Measurements from ENCODE around the gene USP19.

USP19 gene

DNA sequence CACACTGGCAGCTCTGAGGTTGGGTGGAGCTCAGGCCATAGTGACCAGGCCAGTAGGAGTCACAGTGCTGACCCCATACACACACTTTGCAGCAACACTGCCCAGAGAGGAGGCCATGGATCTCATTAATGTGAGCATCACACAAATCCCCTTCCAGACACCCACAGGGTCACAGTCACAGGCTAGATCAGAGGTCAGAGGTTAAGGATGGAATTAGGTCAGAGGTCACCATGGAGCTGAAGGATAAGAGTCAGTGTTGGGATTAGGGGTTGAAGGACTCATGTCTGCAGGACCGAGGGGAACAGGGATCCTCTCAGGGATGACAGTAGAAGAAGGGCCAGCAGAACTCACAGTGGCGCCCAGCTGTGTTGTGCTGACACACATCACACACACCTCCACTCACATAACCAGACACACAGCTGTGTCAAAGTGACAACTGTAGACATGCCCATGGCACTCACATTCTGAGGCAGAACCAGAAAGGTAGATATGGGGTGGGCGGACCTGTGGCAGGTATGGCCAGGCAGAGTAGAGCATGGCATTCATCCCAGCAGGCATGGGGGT is 32.8 kb upstream of the USP19 start:
- no peak overlapping the region for H3K4me3 ChIP-seq (ENCODE audit: low read depth, low read length)
- H3K4me1 ChIP-seq (ENCODE audit: control insufficient read depth in 1 of 2, insufficient read depth in 2 of 2, low read length in 2 of 2) = no peaks in the 10 kb centered on the region
- H3K4ac ChIP-seq (ENCODE audit: low read depth, low read length) = no peak overlapping the region
- no peak overlapping the region for H4K91ac ChIP-seq (ENCODE audit: low read depth, low read length)
- no peaks in the 10 kb centered on the region for H3K79me2 ChIP-seq (ENCODE audit: control insufficient read depth, insufficient read depth, low read length, poor library complexity)
- no peak overlapping the region for H2BK12ac ChIP-seq (ENCODE audit: low read length)
- no peak overlapping the region for H2BK5ac ChIP-seq (ENCODE audit: low read depth, low read length, poor library complexity)
- H3K14ac ChIP-seq (ENCODE audit: low read length) = no peak overlapping the region
- H2AFZ ChIP-seq (ENCODE audit: insufficient read depth, low read length, poor library complexity) = no peak overlapping the region
- no peak overlapping the region for H3K4me2 ChIP-seq (ENCODE audit: low read length)
- DNase-seq = no peak
- H3K27me3 ChIP-seq (ENCODE audit: insufficient read depth, low read length) = no peaks in the 10 kb centered on the region
- no peak overlapping the region for H3K23ac ChIP-seq (ENCODE audit: low read length)
- H2BK120ac ChIP-seq (ENCODE audit: insufficient read depth, low read length, poor library complexity) = no peak overlapping the region
- H3K79me1 ChIP-seq (ENCODE audit: low read length) = no peaks in the 10 kb centered on the region
- no peak overlapping the region for H3K27ac ChIP-seq (ENCODE audit: low read depth, low read length)
- no peak overlapping the region for H2AK5ac ChIP-seq (ENCODE audit: low read length)
- H3K18ac ChIP-seq (ENCODE audit: low read length) = no peak overlapping the region
- no peak overlapping the region for H4K8ac ChIP-seq (ENCODE audit: low read depth, low read length)
- H3K9me3 ChIP-seq (ENCODE audit: insufficient read depth, low read depth, low read length) = no peaks in the 10 kb centered on the region
- no peaks in the 10 kb centered on the region for H3K36me3 ChIP-seq (ENCODE audit: control insufficient read depth in 1 of 2, insufficient read depth in 2 of 2, low read length in 2 of 2)
- WGBS (ENCODE audit: extremely low coverage, insufficient coverage, insufficient read length) = no CpG with 5 or more reads among the region's 3 CpGs
- H3K9ac ChIP-seq (ENCODE audit: low read length) = no peak overlapping the region
- H4K12ac ChIP-seq (ENCODE audit: low read depth, low read length) = no peak overlapping the region

DNA sequence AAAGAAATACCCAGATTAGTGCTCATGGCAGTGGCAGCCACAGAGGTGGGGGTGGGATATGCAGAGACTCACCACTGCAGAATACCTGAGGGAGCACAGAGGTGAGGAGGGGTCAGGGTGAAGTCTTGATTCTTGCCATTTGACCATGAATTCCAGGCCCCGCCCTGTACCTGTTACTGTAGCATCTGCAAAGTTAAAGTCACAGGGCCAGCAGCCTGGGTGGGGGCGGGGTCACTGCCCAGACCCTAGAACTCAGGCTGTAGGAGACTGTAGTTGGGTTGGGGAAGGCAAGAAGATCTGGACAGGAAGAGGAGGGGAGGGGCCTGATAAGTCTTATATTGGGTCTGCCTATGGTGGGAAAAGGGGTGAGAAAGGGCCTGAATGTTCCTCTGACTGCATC is 31.0 kb upstream of the USP19 start:
- Histone ChIP-seq H2BK5ac (ENCODE audit: low read depth, low read length, poor library complexity) (no peak overlapping the region), H3K4me3 (ENCODE audit: low read depth, low read length) (no peak overlapping the region), H3K4me2 (ENCODE audit: low read length) (no peak overlapping the region), H3K79me2 (ENCODE audit: control insufficient read depth, insufficient read depth, low read length, poor library complexity) (no peaks in the 10 kb centered on the region), H4K8ac (ENCODE audit: low read depth, low read length) (no peak overlapping the region), H2AK5ac (ENCODE audit: low read length) (no peak overlapping the region), H3K9ac (ENCODE audit: low read length) (no peak overlapping the region), H2BK12ac (ENCODE audit: low read length) (no peak overlapping the region), H4K12ac (ENCODE audit: low read depth, low read length) (no peak overlapping the region), H3K23ac (ENCODE audit: low read length) (no peak overlapping the region), H3K27ac (ENCODE audit: low read depth, low read length) (no peak overlapping the region), H3K79me1 (ENCODE audit: low read length) (no peaks in the 10 kb centered on the region), H2BK120ac (ENCODE audit: insufficient read depth, low read length, poor library complexity) (no peak overlapping the region), H3K27me3 (ENCODE audit: insufficient read depth, low read length) (no peaks in the 10 kb centered on the region), H3K36me3 (ENCODE audit: control insufficient read depth in 1 of 2, insufficient read depth in 2 of 2, low read length in 2 of 2) (no peaks in the 10 kb centered on the region), H3K4me1 (ENCODE audit: control insufficient read depth in 1 of 2, insufficient read depth in 2 of 2, low read length in 2 of 2) (no peaks in the 10 kb centered on the region), H3K14ac (ENCODE audit: low read length) (no peak overlapping the region), H2AFZ (ENCODE audit: insufficient read depth, low read length, poor library complexity) (no peak overlapping the region), H3K9me3 (ENCODE audit: insufficient read depth, low read depth, low read length) (no peaks in the 10 kb centered on the region), H4K91ac (ENCODE audit: low read depth, low read length) (no peak overlapping the region), H3K18ac (ENCODE audit: low read length) (no peak overlapping the region), H3K4ac (ENCODE audit: low read depth, low read length) (no peak overlapping the region)
- WGBS (ENCODE audit: extremely low coverage, insufficient coverage, insufficient read length) = no CpG with 5 or more reads among the region's 2 CpGs
- no peak for DNase-seq

DNA sequence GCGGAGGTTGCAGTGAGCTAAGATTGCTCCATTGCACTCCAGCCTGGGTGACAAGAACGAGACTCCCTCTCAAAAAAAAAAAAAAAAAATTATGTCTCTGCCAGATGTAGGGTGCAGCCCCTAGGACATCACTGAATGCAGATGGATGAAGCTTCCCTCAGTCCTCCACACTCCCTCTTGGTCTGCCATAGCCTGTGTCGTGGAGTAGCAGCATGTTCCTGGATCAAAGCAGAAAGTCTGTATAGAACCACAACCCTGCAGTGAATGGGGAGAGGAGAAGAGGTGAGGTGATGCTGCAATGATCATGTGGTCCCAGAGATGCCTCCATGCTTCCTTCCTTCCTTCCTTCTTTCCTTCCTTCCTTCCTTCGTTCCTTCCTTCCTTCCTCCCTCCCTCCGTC is 27.5 kb upstream of the USP19 start:
- no peak overlapping the region for H2BK120ac ChIP-seq (ENCODE audit: insufficient read depth, low read length, poor library complexity)
- no peak overlapping the region for H3K23ac ChIP-seq (ENCODE audit: low read length)
- no peak overlapping the region for H3K27ac ChIP-seq (ENCODE audit: low read depth, low read length)
- no peaks in the 10 kb centered on the region for H3K4me1 ChIP-seq (ENCODE audit: control insufficient read depth in 1 of 2, insufficient read depth in 2 of 2, low read length in 2 of 2)
- no peak overlapping the region for H3K4me2 ChIP-seq (ENCODE audit: low read length)
- no peak overlapping the region for H2BK12ac ChIP-seq (ENCODE audit: low read length)
- no peaks in the 10 kb centered on the region for H3K36me3 ChIP-seq (ENCODE audit: control insufficient read depth in 1 of 2, insufficient read depth in 2 of 2, low read length in 2 of 2)
- H3K9me3 ChIP-seq (ENCODE audit: insufficient read depth, low read depth, low read length) = peaks cover 2% of the 10 kb centered on the region
- no peak overlapping the region for H2AK5ac ChIP-seq (ENCODE audit: low read length)
- no peak for DNase-seq
- no peak overlapping the region for H2BK5ac ChIP-seq (ENCODE audit: low read depth, low read length, poor library complexity)
- H3K18ac ChIP-seq (ENCODE audit: low read length) = no peak overlapping the region
- no peak overlapping the region for H3K9ac ChIP-seq (ENCODE audit: low read length)
- no peak overlapping the region for H4K91ac ChIP-seq (ENCODE audit: low read depth, low read length)
- no peak overlapping the region for H2AFZ ChIP-seq (ENCODE audit: insufficient read depth, low read length, poor library complexity)
- no peak overlapping the region for H4K8ac ChIP-seq (ENCODE audit: low read depth, low read length)
- H3K79me2 ChIP-seq (ENCODE audit: control insufficient read depth, insufficient read depth, low read length, poor library complexity) = no peaks in the 10 kb centered on the region
- no peaks in the 10 kb centered on the region for H3K27me3 ChIP-seq (ENCODE audit: insufficient read depth, low read length)
- no CpG with 5 or more reads among the region's 5 CpGs for WGBS (ENCODE audit: extremely low coverage, insufficient coverage, insufficient read length)
- H4K12ac ChIP-seq (ENCODE audit: low read depth, low read length) = no peak overlapping the region
- no peak overlapping the region for H3K4me3 ChIP-seq (ENCODE audit: low read depth, low read length)
- H3K79me1 ChIP-seq (ENCODE audit: low read length) = no peaks in the 10 kb centered on the region
- H3K4ac ChIP-seq (ENCODE audit: low read depth, low read length) = no peak overlapping the region
- H3K14ac ChIP-seq (ENCODE audit: low read length) = no peak overlapping the region

- no peak overlapping the region for H2AK5ac ChIP-seq (ENCODE audit: low read length)
- no peak overlapping the region for H3K14ac ChIP-seq (ENCODE audit: low read length)
- H3K79me2 ChIP-seq (ENCODE audit: control insufficient read depth, insufficient read depth, low read length, poor library complexity) = no peaks in the 10 kb centered on the region
- H3K4ac ChIP-seq (ENCODE audit: low read depth, low read length) = no peak overlapping the region
- peaks cover 3 to 4% of the 10 kb centered on the region in 2 experiments for H3K4me1 ChIP-seq (ENCODE audit: control insufficient read depth in 1 of 2, insufficient read depth in 2 of 2, low read length in 2 of 2)
- H3K18ac ChIP-seq (ENCODE audit: low read length) = no peak overlapping the region
- no peak overlapping the region for H3K27ac ChIP-seq (ENCODE audit: low read depth, low read length)
- no peak overlapping the region for H3K9ac ChIP-seq (ENCODE audit: low read length)
- H3K23ac ChIP-seq (ENCODE audit: low read length) = no peak overlapping the region
- no peak overlapping the region for H2BK12ac ChIP-seq (ENCODE audit: low read length)
- H3K36me3 ChIP-seq (ENCODE audit: control insufficient read depth in 1 of 2, insufficient read depth in 2 of 2, low read length in 2 of 2) = peaks cover 0 to 2% of the 10 kb centered on the region in 2 experiments
- H3K9me3 ChIP-seq (ENCODE audit: insufficient read depth, low read depth, low read length) = peaks cover 18% of the 10 kb centered on the region
- no peak overlapping the region for H4K12ac ChIP-seq (ENCODE audit: low read depth, low read length)
- no peak overlapping the region for H2BK120ac ChIP-seq (ENCODE audit: insufficient read depth, low read length, poor library complexity)
- no peak overlapping the region for H4K8ac ChIP-seq (ENCODE audit: low read depth, low read length)
- H3K4me3 ChIP-seq (ENCODE audit: low read depth, low read length) = no peak overlapping the region
- no peak overlapping the region for H3K4me2 ChIP-seq (ENCODE audit: low read length)
- no peaks in the 10 kb centered on the region for H3K27me3 ChIP-seq (ENCODE audit: insufficient read depth, low read length)
- no peak overlapping the region for H2AFZ ChIP-seq (ENCODE audit: insufficient read depth, low read length, poor library complexity)
- DNase-seq = no peak
- no CpG with 5 or more reads among the region's 3 CpGs for WGBS (ENCODE audit: extremely low coverage, insufficient coverage, insufficient read length)
- H4K91ac ChIP-seq (ENCODE audit: low read depth, low read length) = no peak overlapping the region
- H3K79me1 ChIP-seq (ENCODE audit: low read length) = no peaks in the 10 kb centered on the region
- H2BK5ac ChIP-seq (ENCODE audit: low read depth, low read length, poor library complexity) = no peak overlapping the region
These were observed 19.5 kb upstream of the USP19 start for GRCh38 chr3:49140080-49140479.
